HG02798 (cell line): ENCODE data around the gene TMBIM1.
A peak's percentile ranks its signal among the peaks of the same experiment; 100 is the strongest.
"Not testable (repeated sequence)": the region's sequence is repeated elsewhere in the genome, so short reads cannot be mapped to it uniquely, and the experiment has no call there.

Experiments used
- ATAC-seq: cut with Tn5 transposase; IDR thresholded peaks from one replicate; pipeline ENCODE4 v1.9.1; 2021; ENCODE audit warnings: mild to moderate bottlenecking; ENCODE audit not compliant: unreplicated experiment, poor library complexity

The TMBIM1 gene

GRCh38 chr2:218274586-218274985 lies 17.7 kb downstream of the TMBIM1 start:
- ATAC-seq: no peak

DNA sequence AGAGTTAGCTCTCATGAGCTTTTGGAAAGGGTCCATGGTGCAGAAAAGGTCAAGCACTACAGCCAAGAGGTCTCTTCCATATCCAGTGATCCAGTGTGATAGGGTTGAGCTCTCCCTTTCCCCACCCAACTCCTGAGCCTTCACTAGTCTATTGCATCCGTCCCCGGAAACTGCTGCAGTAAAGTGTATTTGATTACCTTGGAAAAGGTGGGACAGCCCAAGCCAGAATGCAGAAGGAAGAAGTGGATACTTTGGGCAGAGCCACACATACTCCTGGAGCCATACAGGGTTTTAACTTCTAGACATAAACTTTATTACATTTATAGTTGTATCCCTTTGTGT lies 18.4 kb downstream of the TMBIM1 start:
- ATAC-seq: no peak

DNA sequence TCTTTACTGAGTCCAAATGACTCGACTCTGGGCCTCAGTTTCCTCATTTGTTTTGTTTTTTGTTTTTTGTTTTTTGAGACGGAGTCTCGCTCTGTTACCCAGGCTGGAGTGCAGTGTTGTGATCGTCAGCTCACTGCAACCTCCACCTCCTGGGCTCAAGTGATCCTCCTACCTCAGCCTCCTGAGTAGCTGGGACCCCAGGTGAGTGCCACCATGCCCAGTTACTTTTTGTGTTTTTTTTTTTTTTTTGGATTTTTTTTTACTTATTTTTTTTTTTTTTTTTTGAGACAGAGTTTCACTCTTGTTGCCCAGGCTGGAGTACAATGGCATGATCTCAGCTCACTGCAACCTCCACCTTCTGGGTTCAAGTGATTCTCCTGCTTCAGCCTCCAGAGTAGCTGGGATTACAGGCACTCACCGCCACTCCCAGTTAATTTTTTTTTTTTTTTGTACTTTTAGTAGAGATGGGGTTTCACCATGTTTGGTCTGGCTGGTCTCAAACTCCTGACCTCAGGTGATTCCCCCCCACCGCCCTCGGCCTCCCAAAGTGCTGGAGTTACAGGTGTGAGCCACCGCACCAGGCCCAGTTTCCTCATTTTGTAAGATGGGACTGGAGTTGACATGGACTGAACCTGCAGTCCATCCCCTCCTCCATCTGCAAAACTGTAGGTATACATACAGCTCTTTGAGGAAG lies 18.9 kb downstream of the TMBIM1 start:
- ATAC-seq: not testable (repeated sequence)

- no peak for ATAC-seq
Observed at GRCh38 chr2:218272531-218273212, 19.6 kb downstream of the TMBIM1 start.

DNA sequence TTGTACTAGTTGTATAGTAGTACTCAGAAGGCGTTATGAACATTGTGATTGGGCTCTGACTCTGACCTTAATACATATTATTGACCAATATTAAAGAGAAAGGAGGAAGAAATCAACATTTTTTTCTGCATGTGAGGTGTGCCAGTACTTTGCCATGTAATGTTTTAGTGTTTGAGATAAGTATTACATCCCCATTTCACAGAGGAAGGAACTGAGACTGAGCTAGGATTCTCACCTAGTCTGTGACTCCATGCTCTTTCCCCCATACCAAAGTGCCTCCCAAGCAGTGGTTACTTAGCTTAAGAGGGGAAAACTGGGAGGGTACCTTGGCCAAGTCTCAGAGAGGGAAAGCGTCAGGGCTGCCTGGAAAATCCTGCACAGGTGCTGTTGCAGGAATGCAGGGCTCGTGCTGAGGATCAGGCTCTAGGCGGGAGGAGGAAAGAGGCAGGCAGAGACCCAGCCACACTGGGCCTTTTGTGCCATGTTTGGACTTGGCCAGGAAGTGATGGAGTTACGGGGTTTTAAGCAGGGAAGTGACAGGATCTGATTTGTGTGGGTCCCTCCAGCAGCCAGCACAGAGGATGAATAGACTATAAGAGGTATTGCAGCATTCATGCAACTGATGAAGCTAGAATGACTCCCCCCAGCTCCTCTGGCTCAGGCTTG lies 20.3 kb downstream of the TMBIM1 start:
- ATAC-seq: no peak

GRCh38 chr2:218271487-218271797 lies 20.9 kb downstream of the TMBIM1 start:
- ATAC-seq: no peak

GRCh38 chr2:218270721-218271486 lies 21.4 kb downstream of the TMBIM1 start:
- ATAC-seq: no peak

DNA sequence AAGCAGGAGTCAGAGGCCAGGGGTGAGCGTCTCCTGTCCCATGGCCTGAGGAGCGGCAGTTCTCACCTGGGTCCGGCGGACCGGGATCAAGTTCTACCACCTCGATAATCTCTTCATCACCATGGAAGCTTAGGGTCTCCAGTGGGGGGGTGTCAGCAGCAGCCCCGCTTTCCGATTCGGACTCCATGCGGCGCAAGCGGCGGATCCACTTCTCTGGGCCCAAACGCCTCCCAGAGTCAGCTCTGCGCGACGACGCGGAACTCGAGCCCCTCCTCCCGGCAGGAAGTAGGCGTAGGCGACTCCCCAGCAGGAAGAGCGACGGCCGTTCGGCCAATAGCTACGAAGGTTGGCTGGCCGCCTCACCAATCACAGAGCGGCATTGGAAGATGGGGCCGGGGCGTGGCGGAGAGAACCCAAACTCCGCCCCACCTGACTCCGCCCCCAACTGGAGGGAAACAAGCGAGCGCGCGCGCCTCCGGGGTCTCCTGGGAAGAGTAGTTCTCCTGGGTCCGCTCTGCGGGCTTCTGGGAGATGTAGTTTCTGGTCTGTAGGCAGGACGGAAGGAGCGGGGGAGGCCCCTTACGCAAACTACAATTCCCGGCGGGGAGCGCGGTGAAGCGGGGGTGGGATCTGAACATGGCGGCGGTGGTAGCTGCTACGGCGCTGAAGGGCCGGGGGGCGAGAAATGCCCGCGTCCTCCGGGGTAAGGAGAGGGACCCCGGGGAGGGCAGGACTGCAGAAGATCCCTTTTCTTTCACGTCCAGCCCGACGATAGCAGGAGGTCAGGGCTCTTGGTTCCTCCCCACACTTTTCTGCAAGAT lies 22.2 kb downstream of the TMBIM1 start, which contains the start of the genes AAMP and PNKD:
Gene AAMP, minus strand, starts transcription at position 238 of the 821 bp plus-strand sequence. Its CDS starts 51 bp downstream, at position 187.
Gene PNKD, plus strand, starts transcription at position 620 of the 821 bp plus-strand sequence. Its CDS starts 17 bp downstream, at position 637.
- peak; percentile 93 for ATAC-seq

- no peak for ATAC-seq
Observed at GRCh38 chr2:218267259-218267658, 25.0 kb downstream of the TMBIM1 start.

GRCh38 chr2:218266316-218266979 lies 25.9 kb downstream of the TMBIM1 start:
- ATAC-seq: no peak

GRCh38 chr2:218265626-218266025 lies 26.7 kb downstream of the TMBIM1 start:
- ATAC-seq: no peak

GRCh38 chr2:218264773-218265561 lies 27.3 kb downstream of the TMBIM1 start:
- no peak for ATAC-seq

DNA sequence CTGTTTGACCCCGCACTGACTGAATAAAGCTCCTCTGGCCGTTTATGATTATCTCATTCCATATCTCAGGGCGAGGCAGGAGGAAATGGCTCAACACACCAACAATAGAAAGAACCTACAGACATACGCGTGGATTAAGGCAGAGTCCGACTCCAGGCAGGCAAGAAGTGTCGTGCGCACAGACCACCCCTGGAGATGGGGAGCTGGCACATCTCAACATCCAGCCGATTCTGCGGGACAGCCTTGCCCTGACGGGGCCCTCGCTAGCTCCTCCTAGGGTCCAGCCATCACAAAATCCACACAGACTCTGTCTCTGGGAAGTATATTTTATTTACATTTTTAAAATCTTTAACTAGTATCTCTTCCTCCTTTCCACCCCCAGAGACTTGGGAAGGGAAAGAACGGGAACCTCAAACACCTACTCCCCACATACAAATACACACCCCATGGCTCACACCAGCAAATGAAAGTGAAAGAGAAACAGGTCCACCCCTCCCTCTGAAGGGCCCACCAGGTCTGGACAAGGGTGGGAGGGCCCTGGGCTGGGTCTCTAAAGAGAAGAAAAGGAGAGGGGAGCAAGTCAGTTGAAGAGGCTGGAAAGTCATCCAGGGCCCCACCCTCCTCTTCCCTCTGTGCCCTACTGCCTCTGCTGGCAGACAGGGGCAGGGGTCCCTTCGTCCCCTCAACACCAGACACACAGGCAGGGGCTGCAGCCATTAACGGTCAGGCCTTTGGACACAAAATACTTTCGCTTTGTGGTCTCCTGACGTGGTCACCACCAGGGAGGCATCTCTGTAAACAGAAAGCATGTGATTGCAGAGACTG lies 28.3 kb downstream of the TMBIM1 start:
- ATAC-seq: no peak

DNA sequence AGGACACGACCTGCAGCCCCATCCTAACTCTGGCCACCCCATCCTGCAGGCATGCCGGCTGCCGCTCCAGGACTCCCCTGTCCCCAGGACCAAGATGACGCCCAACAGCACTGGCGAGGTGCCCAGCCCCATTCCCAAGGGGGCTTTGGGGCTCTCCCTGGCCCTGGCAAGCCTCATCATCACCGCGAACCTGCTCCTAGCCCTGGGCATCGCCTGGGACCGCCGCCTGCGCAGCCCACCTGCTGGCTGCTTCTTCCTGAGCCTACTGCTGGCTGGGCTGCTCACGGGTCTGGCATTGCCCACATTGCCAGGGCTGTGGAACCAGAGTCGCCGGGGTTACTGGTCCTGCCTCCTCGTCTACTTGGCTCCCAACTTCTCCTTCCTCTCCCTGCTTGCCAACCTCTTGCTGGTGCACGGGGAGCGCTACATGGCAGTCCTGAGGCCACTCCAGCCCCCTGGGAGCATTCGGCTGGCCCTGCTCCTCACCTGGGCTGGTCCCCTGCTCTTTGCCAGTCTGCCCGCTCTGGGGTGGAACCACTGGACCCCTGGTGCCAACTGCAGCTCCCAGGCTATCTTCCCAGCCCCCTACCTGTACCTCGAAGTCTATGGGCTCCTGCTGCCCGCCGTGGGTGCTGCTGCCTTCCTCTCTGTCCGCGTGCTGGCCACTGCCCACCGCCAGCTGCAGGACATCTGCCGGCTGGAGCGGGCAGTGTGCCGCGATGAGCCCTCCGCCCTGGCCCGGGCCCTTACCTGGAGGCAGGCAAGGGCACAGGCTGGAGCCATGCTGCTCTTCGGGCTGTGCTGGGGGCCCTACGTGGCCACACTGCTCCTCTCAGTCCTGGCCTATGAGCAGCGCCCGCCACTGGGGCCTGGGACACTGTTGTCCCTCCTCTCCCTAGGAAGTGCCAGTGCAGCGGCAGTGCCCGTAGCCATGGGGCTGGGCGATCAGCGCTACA lies 29.4 kb downstream of the TMBIM1 start:
- no peak for ATAC-seq

GRCh38 chr2:218262237-218262600 lies 30.1 kb downstream of the TMBIM1 start:
- ATAC-seq: no peak

DNA sequence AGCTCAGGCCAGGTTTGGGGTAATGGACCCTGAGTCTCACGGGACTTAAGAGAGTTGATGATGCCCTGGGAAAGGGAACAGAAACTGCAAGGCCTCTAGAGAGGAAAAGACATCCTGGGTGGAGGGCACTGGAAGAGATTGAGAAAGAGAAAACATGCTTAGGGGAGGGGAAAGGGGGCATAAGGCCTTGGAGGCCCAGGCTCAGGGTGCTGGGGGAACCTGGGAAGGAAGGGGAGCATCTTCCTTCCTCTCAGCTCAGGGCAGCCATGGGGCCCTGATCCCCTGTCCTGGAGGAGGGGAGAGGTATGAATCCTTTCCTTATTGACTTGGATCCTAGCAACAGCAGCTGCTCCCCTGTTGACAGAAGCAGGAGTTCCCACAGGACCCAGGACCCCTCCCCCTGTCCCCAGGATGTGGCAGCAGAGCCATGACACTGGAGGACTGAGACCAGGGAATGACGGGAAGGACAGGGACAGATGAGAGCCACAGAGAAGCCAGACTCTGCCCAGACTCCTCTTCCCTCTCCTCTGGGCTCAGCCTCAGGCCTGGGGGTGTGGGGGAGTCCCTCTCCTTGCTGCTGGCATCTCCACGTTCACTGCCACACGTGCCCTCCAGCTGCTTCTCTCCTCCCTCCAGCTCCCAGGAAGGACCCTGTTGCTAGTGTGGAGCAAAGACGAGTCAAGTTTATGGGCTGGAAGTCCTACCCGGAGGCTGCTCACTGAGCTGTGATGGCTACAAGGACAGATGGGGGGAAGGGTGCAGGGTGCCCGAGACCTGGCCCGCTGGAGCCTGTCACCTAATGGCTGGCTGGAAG lies 30.7 kb downstream of the TMBIM1 start:
- ATAC-seq: no peak
